ENCODE data around the gene ZNF319.

Gene ZNF319

DNA sequence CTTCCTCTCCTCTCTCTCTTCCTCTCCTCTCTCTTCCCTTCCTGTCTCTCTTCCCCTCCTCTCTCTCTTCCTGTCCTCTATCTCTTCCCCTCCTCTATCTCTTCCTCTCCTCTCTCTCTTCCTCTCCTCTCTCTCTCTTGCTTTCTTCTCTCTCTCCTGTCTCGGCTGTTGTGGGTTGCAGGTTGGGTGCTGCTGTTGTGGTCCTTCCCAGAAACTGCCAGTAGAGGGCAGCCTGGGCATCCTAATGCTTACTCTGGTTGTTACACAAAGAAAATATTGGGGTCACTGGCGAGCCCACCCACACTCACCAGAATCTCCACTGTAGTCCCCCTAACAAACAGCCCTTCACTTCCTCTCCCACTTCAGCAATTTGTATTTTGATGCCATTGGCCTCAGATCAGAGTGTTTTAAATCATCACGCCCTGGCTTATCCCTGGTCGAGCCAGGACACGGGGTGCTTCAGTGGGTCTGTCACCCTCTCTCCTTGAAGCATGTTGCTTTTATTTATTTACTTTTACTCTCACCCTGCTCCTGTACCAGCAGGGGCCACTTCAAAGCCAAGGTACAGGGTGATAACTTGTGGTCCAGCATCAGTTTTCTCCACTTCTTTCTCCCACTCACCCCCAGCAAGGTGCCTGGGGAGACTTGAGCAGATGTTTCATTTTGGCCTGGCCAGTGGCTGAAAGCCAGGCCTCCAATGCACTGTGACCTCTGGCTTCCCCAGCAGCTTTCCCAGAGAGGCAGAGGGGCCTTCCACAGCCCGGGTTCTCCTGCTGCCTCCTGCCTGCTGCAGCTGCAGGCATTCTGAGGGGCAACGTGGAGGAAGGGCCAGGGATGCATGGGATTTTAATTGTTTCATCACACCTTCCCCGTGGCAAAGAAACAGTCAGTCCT lies 20.4 kb upstream of the ZNF319 start:
- peak; percentile 69 for DNase-seq

DNA sequence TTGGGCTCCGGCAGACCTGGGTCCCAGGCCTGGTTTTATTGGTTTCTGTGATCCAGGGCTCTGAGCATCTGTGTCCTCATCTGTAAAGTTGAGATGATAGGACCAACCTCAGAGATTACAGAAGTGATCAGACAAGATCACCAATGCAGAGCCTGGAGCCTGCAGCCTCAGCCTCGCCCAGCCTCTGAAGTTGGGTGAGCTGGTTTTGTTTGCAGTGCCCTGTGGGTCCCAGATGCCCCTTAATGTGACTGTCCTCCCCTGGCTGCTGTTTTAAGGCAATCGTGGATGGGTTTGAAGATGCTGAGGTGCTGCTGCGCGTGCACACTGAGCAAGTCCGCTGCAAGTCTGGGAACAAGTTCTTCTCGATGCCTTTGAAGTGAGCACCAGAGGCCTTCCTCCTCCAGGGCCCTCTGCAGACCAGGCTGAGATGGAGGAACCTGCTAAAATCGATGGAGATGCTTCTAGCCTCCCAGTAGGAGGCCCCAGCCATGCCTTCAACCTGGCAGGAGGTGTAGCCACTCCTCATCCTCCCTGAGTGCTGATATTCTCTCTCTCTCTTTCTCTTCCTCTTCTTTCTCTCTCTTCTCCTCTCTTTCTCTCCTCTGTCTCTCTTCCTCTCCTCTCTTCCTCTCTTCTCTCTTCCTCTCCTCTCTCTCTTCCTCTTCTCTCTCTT lies 19.5 kb upstream of the ZNF319 start:
- DNase-seq: no peak

DNA sequence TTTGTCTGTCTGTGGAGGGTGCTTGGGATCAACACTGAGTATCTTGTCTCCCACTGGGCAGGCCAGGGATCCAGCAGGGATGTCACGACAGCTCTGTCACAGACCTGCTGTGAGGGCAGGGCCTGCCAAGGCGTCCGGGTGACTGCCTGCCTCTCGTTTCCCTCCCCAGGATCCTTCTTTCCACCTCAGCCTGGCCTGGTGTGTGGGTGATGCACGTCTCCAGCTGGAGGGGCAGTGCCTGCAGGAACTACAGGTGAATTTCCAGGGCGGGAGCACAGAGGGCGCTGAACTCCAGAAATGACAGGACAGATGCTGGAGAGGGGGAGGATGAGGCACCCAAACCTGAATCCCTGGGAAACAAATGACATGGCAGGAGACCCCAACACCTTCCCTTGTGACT lies 18.3 kb upstream of the ZNF319 start:
- DNase-seq: no peak

DNA sequence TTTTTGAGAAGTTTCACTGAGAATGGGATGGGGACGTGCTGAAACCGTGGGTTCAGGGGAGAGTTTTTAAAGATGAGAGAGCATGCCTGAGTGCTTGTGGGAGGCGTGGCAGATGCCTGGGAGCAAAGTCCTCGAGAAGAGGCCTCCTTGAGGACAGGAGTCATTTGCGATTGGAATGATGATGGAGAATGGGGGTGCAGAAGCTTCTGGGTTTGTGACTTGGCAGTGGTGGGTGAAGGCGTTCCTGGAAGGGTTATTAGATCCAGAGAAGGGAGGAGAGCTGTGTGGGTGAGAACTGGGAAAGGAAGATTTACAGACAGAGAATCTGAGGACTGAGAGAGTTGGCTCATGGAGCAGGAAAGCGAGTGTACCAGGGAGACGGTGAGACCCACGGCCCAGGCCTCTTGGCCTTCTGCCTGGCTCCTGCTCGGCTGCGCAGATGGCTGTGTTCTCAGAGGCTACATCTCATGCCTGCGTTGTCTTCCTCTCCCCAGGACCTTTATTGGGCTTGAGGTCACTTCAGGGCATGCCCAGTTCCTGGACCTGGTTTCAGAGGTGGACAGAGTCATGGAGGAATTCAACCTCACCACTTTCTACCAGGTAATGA lies 16.5 kb upstream of the ZNF319 start:
- peak; percentile 12 for DNase-seq

DNA sequence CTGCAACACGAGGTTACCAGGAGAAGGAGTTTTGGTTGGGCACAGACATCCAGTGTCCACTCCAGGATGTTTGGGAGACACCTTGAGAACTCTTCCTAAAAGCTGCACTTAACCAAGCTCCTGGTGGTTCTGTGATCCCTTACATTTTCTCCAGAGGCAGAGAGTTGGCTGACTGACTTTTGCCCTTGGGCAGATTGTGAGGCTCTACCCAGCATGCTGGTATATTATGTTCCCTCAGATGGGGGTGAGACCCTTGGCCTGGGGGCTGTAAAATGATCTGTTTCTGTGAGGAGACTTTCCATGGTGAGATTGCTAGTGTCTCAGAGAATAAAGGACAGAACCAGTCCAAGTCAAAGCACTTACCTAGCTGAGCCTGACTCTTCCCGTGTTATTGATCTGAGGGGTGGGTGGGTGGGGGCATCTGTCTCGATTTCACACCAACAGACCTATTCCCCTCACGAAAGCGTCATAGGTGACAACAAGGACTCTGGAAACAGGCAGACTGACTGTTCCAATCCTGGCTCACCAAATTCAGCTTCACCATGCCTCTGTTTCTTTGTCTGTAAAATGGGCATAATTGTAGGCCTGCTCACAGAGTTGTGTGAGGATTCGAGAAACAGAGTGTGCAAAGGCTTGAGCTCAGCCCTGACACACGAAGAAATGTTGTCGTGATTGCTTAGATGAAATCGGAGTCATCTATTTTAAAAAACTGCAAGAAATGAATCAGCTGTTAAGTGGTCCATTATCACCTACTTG lies 12.9 kb upstream of the ZNF319 start:
- no peak for DNase-seq

DNA sequence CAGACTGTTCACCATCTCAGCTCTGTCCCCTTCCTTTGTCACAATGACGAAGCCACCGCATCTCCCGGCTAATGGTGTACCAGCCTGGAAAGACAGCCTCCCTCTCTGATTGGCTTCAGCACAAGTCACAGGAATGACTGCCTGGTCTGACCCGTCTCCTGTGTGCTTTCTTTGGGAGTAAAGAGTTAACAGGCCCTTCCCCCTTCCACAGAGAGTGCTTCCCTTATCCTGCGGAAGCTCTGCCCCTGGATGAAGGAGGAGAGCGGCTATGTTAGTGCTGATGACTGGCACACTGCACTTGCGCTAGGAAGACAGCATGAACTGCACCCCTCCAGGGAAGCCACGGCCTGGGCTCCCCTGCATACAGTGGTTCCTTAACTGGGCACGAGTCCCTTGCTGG lies 12.0 kb upstream of the ZNF319 start:
- no peak for DNase-seq

DNA sequence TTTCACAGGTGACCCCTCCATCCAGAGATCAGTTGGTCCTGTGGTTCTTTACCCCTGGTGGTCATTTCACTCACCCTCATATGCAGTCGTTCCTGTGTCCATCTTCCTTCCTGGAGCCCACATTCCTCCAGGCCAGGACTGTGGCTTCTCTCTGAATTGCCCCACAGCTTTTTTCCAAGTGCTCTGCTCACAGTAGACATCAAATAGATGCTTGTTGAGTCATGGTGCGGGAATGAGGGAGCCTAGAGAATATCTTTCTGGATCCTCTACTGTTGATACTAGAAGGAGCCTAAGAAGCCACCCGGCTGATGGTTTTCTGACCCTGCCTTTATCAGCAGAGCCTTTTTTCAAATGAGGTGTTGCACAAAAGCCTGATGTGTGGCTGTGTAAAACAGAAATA lies 11.2 kb upstream of the ZNF319 start:
- DNase-seq: no peak

DNA sequence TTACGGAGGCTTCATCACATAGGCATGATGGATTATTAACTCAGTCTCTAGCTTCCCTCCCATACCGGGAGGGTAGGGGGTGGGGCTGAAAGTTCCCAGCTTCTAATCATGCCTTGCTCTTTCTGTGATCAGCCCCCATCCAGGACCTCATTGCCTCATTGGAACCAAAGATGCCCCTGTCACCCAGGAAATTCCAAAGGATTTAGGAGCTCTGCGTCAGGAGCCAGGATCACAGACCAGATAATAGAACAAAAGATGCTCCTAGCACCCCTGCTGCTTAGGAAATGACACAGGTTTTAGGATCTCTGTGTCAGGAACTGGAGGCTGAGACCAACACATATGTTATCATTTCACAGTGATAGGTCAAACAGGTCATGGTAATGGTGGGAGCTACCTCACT lies 10.4 kb upstream of the ZNF319 start:
- no peak for DNase-seq

DNA sequence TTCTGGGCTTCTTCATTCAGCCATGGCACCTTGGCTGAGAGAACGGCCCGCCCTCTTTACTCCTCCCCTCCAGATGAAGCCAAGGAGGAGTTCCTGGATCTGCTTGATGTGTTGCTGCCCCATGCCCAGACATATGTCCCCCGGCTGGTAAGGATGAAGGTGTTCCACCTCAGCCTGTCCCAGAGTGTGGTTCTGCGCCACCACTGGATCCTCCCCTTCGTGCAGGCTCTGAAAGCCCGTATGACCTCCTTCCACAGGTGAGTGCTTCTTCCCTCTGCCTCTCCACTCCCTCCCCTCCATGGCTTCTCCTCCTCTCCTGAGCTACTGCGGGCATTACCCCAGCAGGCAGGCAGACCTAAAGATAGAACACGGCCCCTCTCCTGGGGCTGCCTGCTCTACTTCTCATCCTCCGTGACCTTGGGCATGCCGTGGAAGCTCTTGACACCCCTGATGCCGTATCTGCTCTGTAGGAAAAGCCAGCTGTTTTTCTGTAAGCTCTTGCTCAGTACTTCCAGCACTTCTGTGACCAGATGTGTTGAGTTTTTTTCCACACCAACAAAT lies 9.5 kb upstream of the ZNF319 start:
- DNase-seq: no peak

DNA sequence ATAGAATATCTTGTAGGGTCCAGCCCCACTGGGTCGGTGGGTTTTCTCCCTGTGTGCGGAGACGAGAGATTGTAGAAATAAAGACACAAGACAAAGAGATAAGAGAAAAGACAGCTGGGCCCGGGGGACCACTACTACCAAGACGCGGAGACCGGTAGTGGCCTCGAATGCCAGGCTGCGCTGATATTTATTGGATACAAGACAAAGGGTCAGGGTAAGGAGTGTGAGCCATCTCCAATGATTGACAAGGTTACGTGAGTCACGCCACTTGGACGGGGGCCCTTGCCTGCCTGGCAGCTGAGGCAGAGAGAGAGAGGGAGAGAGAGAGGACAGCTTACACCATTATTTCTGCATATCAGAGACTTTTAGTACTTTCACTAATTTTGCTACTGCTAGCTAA lies 4.3 kb upstream of the ZNF319 start:
- peak; percentile 10 for DNase-seq

DNA sequence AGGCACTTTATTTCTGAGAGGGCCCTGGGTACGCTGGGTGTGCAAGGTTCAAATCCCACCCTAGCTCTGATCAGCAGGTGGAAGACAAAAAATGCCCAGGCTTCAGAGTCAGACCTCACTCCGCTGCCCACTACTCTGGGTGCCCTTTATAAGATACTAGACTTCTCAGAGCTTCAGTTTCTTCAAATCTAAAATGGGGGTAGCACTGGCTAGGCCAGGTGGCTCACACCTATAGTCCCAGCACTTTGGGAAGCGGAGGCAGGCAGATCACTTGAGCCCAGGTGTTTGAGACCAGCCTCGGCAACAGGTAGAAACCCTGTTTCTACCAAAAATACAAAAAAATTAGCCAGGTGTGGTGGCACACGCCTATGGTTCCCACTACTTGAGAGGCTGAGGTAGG lies 2.5 kb upstream of the ZNF319 start:
- peak; percentile 14 for DNase-seq

DNA sequence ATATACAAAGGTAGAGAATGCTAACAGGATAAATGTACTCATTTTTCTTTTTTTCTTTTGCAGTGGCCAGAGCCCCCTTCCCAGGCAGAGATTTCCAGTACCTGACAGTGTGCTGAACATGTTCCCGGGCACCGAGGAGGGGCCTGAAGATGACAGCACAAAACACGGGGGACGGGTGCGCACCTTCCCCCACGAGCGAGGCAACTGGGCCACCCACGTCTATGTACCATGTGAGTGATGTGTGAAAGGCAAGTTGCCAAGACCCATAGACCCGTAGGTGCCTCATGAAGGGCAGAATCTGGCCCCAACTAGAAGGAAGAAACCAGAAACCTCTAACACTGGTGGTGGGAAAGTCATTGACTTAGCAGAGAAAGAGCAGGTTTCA lies 1.9 kb upstream of the ZNF319 start:
- peak; percentile 19 for DNase-seq

DNA sequence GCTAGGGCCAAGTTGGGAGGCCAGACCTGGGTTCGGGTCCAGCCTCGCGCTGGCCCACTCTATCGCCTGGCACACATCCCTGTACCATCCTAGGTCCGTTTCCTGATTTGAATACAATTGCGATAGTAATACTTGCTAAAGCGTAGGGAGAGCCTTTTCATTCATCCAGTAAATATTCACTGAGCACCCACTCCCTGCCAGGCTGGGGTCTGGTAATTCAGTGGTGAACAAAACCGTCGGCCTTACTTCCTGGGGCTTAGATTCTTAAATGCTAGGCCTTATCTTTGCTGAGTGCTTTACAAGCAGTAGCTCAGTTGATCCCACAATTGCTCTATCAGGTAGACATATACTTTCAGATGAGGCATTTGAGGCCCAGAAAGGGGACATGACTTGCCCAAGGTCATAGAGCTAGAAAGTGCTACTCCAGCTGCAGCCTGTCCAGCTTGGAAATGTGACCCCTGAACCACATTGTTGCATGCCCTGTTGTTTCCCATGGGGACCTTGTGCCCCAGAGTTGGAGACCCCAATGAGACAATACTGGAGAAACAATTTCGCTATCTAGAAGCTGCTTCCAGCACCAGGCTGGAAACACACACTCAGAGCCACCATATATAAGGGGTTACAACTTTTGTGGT lies 1.4 kb upstream of the ZNF319 start:
- no peak for DNase-seq

DNA sequence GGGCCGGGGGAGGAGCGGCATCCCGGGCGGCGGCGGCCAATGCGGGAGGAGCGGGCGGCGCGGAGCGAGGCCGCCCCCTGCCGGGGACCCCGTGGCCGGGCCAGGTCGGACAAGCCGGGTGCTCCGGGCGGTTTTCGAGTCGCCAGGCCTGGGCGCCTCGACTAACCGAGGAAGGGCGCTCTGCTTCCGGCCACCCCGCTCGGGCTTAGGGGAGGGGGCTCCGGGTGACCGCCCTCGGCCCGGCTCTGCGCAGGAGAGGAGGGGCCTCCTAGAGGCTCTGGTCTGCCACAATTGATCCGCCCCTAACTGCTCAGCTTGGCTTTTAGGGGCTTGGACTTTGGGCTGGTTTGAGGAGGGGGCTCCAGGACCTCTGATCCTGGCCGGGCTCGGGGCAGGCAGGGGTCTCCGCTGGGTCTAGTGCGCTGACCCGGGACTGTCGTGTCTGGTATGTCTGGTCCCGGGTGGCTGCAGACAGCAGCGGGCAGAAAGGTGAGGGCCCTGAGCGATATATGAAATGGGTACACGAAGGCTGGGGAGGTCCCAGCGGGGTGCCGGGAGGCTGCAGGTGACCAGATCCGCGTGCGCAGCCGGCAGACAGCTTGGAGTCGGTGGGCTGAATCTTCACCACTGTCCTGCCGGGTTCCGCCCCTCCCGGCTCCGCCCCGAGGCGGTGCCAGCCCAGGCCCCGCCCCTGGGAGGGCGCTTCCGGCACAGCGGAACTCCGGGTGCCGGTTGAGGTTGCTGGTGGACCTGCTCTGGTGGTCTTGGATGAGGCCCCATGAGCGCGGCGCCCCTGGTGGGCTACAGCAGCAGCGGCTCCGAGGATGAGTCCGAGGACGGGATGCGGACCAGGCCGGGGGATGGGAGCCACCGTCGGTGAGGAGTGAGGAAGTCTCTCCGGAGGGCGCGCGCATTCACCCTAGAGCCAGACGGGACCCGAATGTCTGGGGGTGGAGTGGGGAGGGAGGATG lies 519 bp upstream of the ZNF319 start, which contains the start of gene USB1:
Gene USB1, plus strand, starts transcription at position 702 of the 971 bp plus-strand sequence. Its CDS starts 77 bp downstream, at position 779.
- DNase-seq: peak; percentile 92

DNA sequence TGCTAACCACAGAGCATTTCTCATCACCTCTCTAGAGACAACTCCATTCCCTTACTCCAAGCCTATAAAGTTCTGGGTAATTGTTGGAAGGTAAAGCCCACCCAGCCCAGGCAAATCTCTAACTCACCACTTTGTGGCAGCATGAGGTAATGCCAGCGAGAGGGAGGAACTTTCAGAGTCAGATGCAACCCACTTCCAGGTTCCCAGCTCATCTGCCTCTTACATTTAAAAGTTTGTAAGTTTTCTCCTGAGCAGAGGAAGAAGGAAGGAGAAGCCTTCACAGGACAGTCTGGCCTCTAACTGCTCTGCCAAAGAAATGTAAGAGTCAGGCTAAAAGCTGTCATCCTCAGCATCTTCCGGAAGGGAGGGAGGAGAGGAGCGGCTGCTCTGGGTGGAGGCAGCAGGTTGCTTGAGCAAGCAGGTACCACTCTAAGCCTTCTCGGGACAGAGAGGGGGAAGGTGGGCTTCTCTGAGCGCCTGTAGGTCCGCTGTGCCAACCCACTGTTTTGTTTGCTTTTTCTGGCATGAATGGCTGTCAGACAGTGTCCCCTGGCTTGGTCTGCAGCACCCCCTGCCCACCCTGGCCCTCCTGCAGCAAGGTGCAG lies 1.0 kb downstream of the ZNF319 start:
- no peak for DNase-seq

DNA sequence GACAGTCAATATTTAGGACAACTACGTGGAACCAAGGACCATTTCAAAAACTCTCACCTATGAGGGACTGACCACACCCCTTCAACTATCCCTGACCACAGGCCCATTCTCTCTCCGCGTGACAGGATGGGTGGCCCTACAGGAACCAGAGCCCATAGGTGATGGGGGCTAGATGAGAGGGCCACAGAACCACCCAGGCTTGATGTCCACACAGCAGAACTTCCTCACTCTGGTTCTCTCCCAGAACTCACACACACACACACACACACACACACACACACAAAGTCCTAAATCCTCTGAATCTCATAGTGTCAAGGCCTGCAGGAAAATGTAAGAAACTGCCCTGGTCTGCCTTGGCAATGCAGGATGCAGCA lies 1.5 kb downstream of the ZNF319 start:
- DNase-seq: no peak

DNA sequence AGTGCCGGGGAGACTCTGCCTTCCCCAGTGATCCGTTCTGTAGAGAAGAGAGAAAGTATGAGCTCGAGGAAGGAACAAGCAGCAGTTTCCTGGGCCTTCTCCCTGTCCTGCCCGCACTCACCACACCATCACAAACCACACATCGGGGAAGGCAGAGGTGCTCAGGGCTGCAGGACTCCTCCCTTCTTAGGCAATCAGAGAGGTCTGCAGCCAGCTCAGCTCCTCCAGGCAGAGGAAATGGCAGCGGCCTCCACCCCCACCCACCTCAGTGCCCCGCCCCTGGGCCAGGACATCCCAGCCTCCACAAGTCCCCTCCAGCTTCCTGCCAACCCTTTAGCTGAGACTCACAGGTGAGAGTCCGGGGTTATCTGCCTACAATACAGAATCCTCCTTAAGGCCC lies 2.0 kb downstream of the ZNF319 start:
- peak; percentile 37 for DNase-seq

DNA sequence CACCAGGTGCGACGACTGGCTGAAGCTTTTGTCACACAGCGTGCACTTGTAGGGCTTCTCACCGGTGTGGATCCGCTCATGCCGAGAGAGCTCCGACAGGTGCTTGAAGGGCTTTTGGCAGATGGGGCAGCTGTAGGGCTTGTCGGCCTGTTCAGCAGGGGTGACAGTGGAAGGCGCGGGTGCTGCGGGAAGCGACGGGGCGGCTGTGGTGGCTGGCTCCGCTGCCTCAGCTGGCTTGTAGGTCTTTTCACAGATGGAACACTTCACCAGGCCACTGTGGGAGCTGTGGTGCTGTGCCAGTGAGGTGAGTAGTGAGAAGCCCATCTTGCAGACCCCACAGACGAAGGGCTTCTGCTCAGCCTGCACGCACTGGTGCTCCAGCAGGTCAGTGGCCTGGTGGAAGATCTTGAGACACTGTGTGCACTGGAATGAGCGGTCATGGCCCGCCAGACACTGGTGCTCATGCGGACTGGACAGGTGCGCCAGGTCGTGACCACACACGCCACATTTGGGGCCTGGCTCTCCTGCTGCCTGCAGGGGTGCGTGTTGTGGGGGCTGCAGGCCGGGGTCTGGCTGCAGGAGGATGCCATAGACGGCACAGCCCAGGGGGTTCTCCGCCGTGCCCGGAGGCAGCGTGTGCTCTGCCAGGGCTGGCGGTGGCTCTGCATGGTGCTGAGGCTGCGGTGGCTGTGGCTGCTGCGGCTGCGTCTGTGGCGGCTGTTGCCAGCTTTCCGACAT lies 2.8 kb downstream of the ZNF319 start:
- DNase-seq: peak; percentile 14

DNA sequence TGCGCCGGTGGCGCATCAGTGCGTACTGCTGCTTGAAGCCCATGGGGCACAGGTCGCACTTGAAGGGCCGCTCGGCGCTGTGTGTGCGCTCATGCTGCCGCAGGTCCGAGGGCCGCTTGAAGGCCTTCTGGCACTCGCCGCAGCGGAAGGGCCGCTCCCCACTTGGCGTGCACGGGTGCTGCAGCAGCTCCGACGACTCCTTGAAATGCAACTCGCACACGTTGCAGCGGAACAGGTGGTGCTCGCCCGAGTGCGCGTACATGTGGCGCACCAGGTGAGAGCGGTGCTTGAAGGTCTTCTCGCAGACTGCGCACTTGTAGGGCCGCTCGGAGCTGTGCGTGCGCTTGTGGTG lies 3.3 kb downstream of the ZNF319 start:
- DNase-seq: no peak
